Measurements from ENCODE around the gene OSBPL3. TPM values are rescaled to one million over a fixed set of nuclear protein-coding genes. Genes with fewer than 3 reads are reported as not detected.

The OSBPL3 gene
- total RNA-seq, 1 donor from 2014 or later = 26.8 TPM

- DNase-seq (ENCODE audit: low read depth) = no peak
- TF ChIP-seq CTCF (conservative IDR thresholded peaks at IDR 0.05; ENCODE audit: low read depth, low read length) = peak; percentile 8
- H3K4me3 ChIP-seq (ENCODE audit: low read depth, low read length) = peak within 1 kb of the TSS; percentile 72
Measured at GRCh38 chr7:24757353-24758275, 222.4 kb downstream of the OSBPL3 start, which contains the start of gene GSDME. Gene GSDME, minus strand, starts transcription at chr7:24757464. Its CDS starts 7,690 bp downstream, at chr7:24749774.

GRCh38 chr7:24756545-24757352 lies 223.2 kb downstream of the OSBPL3 start:
- no peak for TF ChIP-seq CTCF (conservative IDR thresholded peaks at IDR 0.05; ENCODE audit: low read depth, low read length)
- H3K4me3 ChIP-seq (ENCODE audit: low read depth, low read length) = peak overlapping the region; percentile 72
- no peak for DNase-seq (ENCODE audit: low read depth)

GRCh38 chr7:24755541-24756407 lies 224.2 kb downstream of the OSBPL3 start:
- no peak for DNase-seq (ENCODE audit: low read depth)
- TF ChIP-seq CTCF (conservative IDR thresholded peaks at IDR 0.05; ENCODE audit: low read depth, low read length) = no peak
- peak overlapping the region; percentile 72 for H3K4me3 ChIP-seq (ENCODE audit: low read depth, low read length)

GRCh38 chr7:24754906-24755506 lies 225.0 kb downstream of the OSBPL3 start:
- no peak for TF ChIP-seq CTCF (conservative IDR thresholded peaks at IDR 0.05; ENCODE audit: low read depth, low read length)
- no peak overlapping the region for H3K4me3 ChIP-seq (ENCODE audit: low read depth, low read length)
- no peak for DNase-seq (ENCODE audit: low read depth)

GRCh38 chr7:24752073-24752800 lies 227.7 kb downstream of the OSBPL3 start:
- no peak for DNase-seq (ENCODE audit: low read depth)
- H3K4me3 ChIP-seq (ENCODE audit: low read depth, low read length) = no peak overlapping the region
- TF ChIP-seq CTCF (conservative IDR thresholded peaks at IDR 0.05; ENCODE audit: low read depth, low read length) = no peak

All from epithelial cell of proximal tubule (primary cell).